ENCODE data around the gene ITGAV.

Gene ITGAV

GRCh38 chr2:186582698-186583097 lies 7.2 kb upstream of the ITGAV start:
- Histone ChIP-seq H2BK12ac (ENCODE audit: low read length) (no peak overlapping the region), H3K4me2 (ENCODE audit: insufficient read depth, low read length, poor library complexity, severe bottlenecking) (no peak overlapping the region), H3K9me3 (replicated peaks in 1 of 2; ENCODE audit: control insufficient read depth in 2 of 2, insufficient read depth in 1 of 2, low read depth in 1 of 2, low read length in 2 of 2) (no peaks in the 10 kb centered on the region), H3K27me3 (ENCODE audit: control insufficient read depth in 3 of 3, insufficient read depth in 3 of 3, low read depth in 1 of 3, low read length in 3 of 3) (no peaks in the 10 kb centered on the region), H3K4me1 (ENCODE audit: control insufficient read depth in 2 of 2, insufficient read depth in 1 of 2, low read depth in 1 of 2, low read length in 2 of 2) (peaks cover 4 to 14% of the 10 kb centered on the region in 2 donors), H3K36me3 (replicated peaks in 1 of 2; ENCODE audit: control insufficient read depth in 2 of 2, insufficient read depth in 2 of 2, low read length in 2 of 2) (no peaks in the 10 kb centered on the region), H2BK15ac (ENCODE audit: low read length) (no peak overlapping the region), H3K27ac (replicated peaks; ENCODE audit: low read length) (no peak overlapping the region), H3K4ac (ENCODE audit: low read length) (no peak overlapping the region), H2AK5ac (ENCODE audit: low read depth, low read length) (no peak overlapping the region), H2BK120ac (ENCODE audit: low read depth, low read length) (no peak overlapping the region), H3K14ac (ENCODE audit: low read length) (no peak overlapping the region), H2AFZ (ENCODE audit: low read length) (no peak overlapping the region), H3K9ac (ENCODE audit: low read depth, low read length, poor library complexity) (no peak overlapping the region), H3K79me1 (ENCODE audit: low read depth, low read length) (no peaks in the 10 kb centered on the region), H4K8ac (ENCODE audit: low read depth, low read length) (no peak overlapping the region), H3K23ac (ENCODE audit: low read depth, low read length, poor library complexity) (no peak overlapping the region), H4K91ac (ENCODE audit: low read depth, low read length, poor library complexity) (no peak overlapping the region), H2BK5ac (ENCODE audit: low read length) (no peak overlapping the region), H3K18ac (ENCODE audit: low read length) (no peak overlapping the region), H3K4me3 (ENCODE audit: low read length in 2 of 2) (no peak overlapping the region)
- DNase-seq (ENCODE audit: low spot score), result no peak

- no peak overlapping the region for H2BK12ac ChIP-seq (ENCODE audit: low read length)
- no peak overlapping the region for H3K4ac ChIP-seq (ENCODE audit: low read length)
- no peak overlapping the region for H3K4me2 ChIP-seq (ENCODE audit: insufficient read depth, low read length, poor library complexity, severe bottlenecking)
- H3K9me3 ChIP-seq (replicated peaks in 1 of 2; ENCODE audit: control insufficient read depth in 2 of 2, insufficient read depth in 1 of 2, low read depth in 1 of 2, low read length in 2 of 2), result no peaks in the 10 kb centered on the region
- H3K9ac ChIP-seq (ENCODE audit: low read depth, low read length, poor library complexity), result no peak overlapping the region
- H3K27me3 ChIP-seq (ENCODE audit: control insufficient read depth in 3 of 3, insufficient read depth in 3 of 3, low read depth in 1 of 3, low read length in 3 of 3), result no peaks in the 10 kb centered on the region
- no peak overlapping the region for H2BK120ac ChIP-seq (ENCODE audit: low read depth, low read length)
- peak overlapping the region; percentile 84 for H2AFZ ChIP-seq (ENCODE audit: low read length)
- H4K91ac ChIP-seq (ENCODE audit: low read depth, low read length, poor library complexity), result no peak overlapping the region
- H3K14ac ChIP-seq (ENCODE audit: low read length), result no peak overlapping the region
- H2AK5ac ChIP-seq (ENCODE audit: low read depth, low read length), result no peak overlapping the region
- no peak overlapping the region for H4K8ac ChIP-seq (ENCODE audit: low read depth, low read length)
- no peak overlapping the region for H2BK15ac ChIP-seq (ENCODE audit: low read length)
- H3K23ac ChIP-seq (ENCODE audit: low read depth, low read length, poor library complexity), result no peak overlapping the region
- H2BK5ac ChIP-seq (ENCODE audit: low read length), result no peak overlapping the region
- peaks cover 4 to 14% of the 10 kb centered on the region in 2 donors for H3K4me1 ChIP-seq (ENCODE audit: control insufficient read depth in 2 of 2, insufficient read depth in 1 of 2, low read depth in 1 of 2, low read length in 2 of 2)
- H3K79me1 ChIP-seq (ENCODE audit: low read depth, low read length), result no peaks in the 10 kb centered on the region
- no peak overlapping the region for H3K27ac ChIP-seq (replicated peaks; ENCODE audit: low read length)
- WGBS, 2 donors (ENCODE audit: extremely low coverage in 2 of 2, insufficient read length in 2 of 2, insufficient replicate concordance in 1 of 2), result no CpG with 5 or more reads among the region's 1 CpG
- DNase-seq (ENCODE audit: low spot score), result no peak
- no peak overlapping the region for H3K4me3 ChIP-seq (ENCODE audit: low read length in 2 of 2)
- peak overlapping the region; percentile 72 for H3K18ac ChIP-seq (ENCODE audit: low read length)
- no peaks in the 10 kb centered on the region for H3K36me3 ChIP-seq (replicated peaks in 1 of 2; ENCODE audit: control insufficient read depth in 2 of 2, insufficient read depth in 2 of 2, low read length in 2 of 2)
Observed at GRCh38 chr2:186584053-186584452, 5.8 kb upstream of the ITGAV start.

GRCh38 chr2:186588421-186588820 lies 1.4 kb upstream of the ITGAV start:
- no peak overlapping the region for H3K4ac ChIP-seq (ENCODE audit: low read length)
- no peak overlapping the region for H2BK5ac ChIP-seq (ENCODE audit: low read length)
- DNase-seq (ENCODE audit: low spot score), result no peak
- no peak overlapping the region for H3K18ac ChIP-seq (ENCODE audit: low read length)
- no peak overlapping the region for H3K14ac ChIP-seq (ENCODE audit: low read length)
- H2BK12ac ChIP-seq (ENCODE audit: low read length), result no peak overlapping the region
- no peak overlapping the region for H3K4me2 ChIP-seq (ENCODE audit: insufficient read depth, low read length, poor library complexity, severe bottlenecking)
- H3K27ac ChIP-seq (replicated peaks; ENCODE audit: low read length), result no peak overlapping the region
- no CpG with 5 or more reads among the region's 9 CpGs for WGBS, 2 donors (ENCODE audit: extremely low coverage in 2 of 2, insufficient read length in 2 of 2, insufficient replicate concordance in 1 of 2)
- H3K4me3 ChIP-seq (ENCODE audit: low read length in 2 of 2), result no peak overlapping the region
- no peak overlapping the region for H2AFZ ChIP-seq (ENCODE audit: low read length)
- no peak overlapping the region for H3K23ac ChIP-seq (ENCODE audit: low read depth, low read length, poor library complexity)
- no peaks in the 10 kb centered on the region for H3K79me1 ChIP-seq (ENCODE audit: low read depth, low read length)
- H4K91ac ChIP-seq (ENCODE audit: low read depth, low read length, poor library complexity), result no peak overlapping the region
- peaks cover 3 to 14% of the 10 kb centered on the region in 2 donors for H3K4me1 ChIP-seq (ENCODE audit: control insufficient read depth in 2 of 2, insufficient read depth in 1 of 2, low read depth in 1 of 2, low read length in 2 of 2)
- no peaks in the 10 kb centered on the region for H3K27me3 ChIP-seq (ENCODE audit: control insufficient read depth in 3 of 3, insufficient read depth in 3 of 3, low read depth in 1 of 3, low read length in 3 of 3)
- no peak overlapping the region for H3K9ac ChIP-seq (ENCODE audit: low read depth, low read length, poor library complexity)
- no peak overlapping the region for H2BK120ac ChIP-seq (ENCODE audit: low read depth, low read length)
- no peaks in the 10 kb centered on the region for H3K36me3 ChIP-seq (replicated peaks in 1 of 2; ENCODE audit: control insufficient read depth in 2 of 2, insufficient read depth in 2 of 2, low read length in 2 of 2)
- H3K9me3 ChIP-seq (replicated peaks in 1 of 2; ENCODE audit: control insufficient read depth in 2 of 2, insufficient read depth in 1 of 2, low read depth in 1 of 2, low read length in 2 of 2), result no peaks in the 10 kb centered on the region
- H4K8ac ChIP-seq (ENCODE audit: low read depth, low read length), result no peak overlapping the region
- no peak overlapping the region for H2BK15ac ChIP-seq (ENCODE audit: low read length)
- H2AK5ac ChIP-seq (ENCODE audit: low read depth, low read length), result no peak overlapping the region

- no CpG with 5 or more reads among the region's 14 CpGs for WGBS, 2 donors (ENCODE audit: extremely low coverage in 2 of 2, insufficient read length in 2 of 2, insufficient replicate concordance in 1 of 2)
- Histone ChIP-seq H3K27ac (replicated peaks; ENCODE audit: low read length) (peak overlapping the region; percentile 85), H3K4ac (ENCODE audit: low read length) (no peak overlapping the region), H2BK5ac (ENCODE audit: low read length) (no peak overlapping the region), H3K79me1 (ENCODE audit: low read depth, low read length) (no peaks in the 10 kb centered on the region), H3K18ac (ENCODE audit: low read length) (no peak overlapping the region), H2AK5ac (ENCODE audit: low read depth, low read length) (no peak overlapping the region), H4K91ac (ENCODE audit: low read depth, low read length, poor library complexity) (no peak overlapping the region), H3K4me2 (ENCODE audit: insufficient read depth, low read length, poor library complexity, severe bottlenecking) (peak overlapping the region; percentile 66), H3K9me3 (replicated peaks in 1 of 2; ENCODE audit: control insufficient read depth in 2 of 2, insufficient read depth in 1 of 2, low read depth in 1 of 2, low read length in 2 of 2) (no peaks in the 10 kb centered on the region), H2BK12ac (ENCODE audit: low read length) (no peak overlapping the region), H3K4me1 (ENCODE audit: control insufficient read depth in 2 of 2, insufficient read depth in 1 of 2, low read depth in 1 of 2, low read length in 2 of 2) (peaks cover under 1 to 9% of the 10 kb centered on the region in 2 donors), H3K36me3 (replicated peaks in 1 of 2; ENCODE audit: control insufficient read depth in 2 of 2, insufficient read depth in 2 of 2, low read length in 2 of 2) (no peaks in the 10 kb centered on the region), H2AFZ (ENCODE audit: low read length) (peak overlapping the region; percentile 97), H2BK120ac (ENCODE audit: low read depth, low read length) (no peak overlapping the region), H3K23ac (ENCODE audit: low read depth, low read length, poor library complexity) (no peak overlapping the region), H3K9ac (ENCODE audit: low read depth, low read length, poor library complexity) (no peak overlapping the region), H4K8ac (ENCODE audit: low read depth, low read length) (no peak overlapping the region), H3K14ac (ENCODE audit: low read length) (no peak overlapping the region), H2BK15ac (ENCODE audit: low read length) (no peak overlapping the region), H3K4me3 (ENCODE audit: low read length in 2 of 2) (peak overlapping the region; percentile 79 to 89), H3K27me3 (ENCODE audit: control insufficient read depth in 3 of 3, insufficient read depth in 3 of 3, low read depth in 1 of 3, low read length in 3 of 3) (no peaks in the 10 kb centered on the region)
- DNase-seq (ENCODE audit: low spot score), result no peak
Observed at GRCh38 chr2:186588940-186589611, 780 bp upstream of the ITGAV start.
